ENCODE measurements around the gene AIFM3. TPM values are rescaled to one million over a fixed set of nuclear protein-coding genes. Genes with fewer than 3 reads are reported as not detected.

Gene AIFM3
- polyA plus RNA-seq, 1 donor from 2014 or later: 1.1 TPM

GRCh38 chr22:20992056-20992442, 25.0 kb downstream of the AIFM3 start (continued):
- no peak for TF ChIP-seq REST (IDR thresholded peaks at IDR 0.05; ENCODE audit: borderline replicate concordance)

GRCh38 chr22:20992456-20993303, 25.6 kb downstream of the AIFM3 start:
- H3K9me3 ChIP-seq (ENCODE audit: low read length): no peaks in the 10 kb centered on the region
- H3F3A ChIP-seq (ENCODE audit: insufficient read depth, low read length, poor library complexity, severe bottlenecking): no peaks in the 10 kb centered on the region
- no peaks in the 10 kb centered on the region for H3K36me3 ChIP-seq (ENCODE audit: insufficient read depth, low read length)
- H3K9ac ChIP-seq (ENCODE audit: low read length): no peak overlapping the region
- H2AFZ ChIP-seq (ENCODE audit: low read depth, low read length): no peak overlapping the region
- H3K27ac ChIP-seq (ENCODE audit: low read length): no peak overlapping the region
- TF ChIP-seq MXI1 (conservative IDR thresholded peaks at IDR 0.05; ENCODE audit: poor library complexity, severe bottlenecking) (no peak), POLR2AphosphoS5 (IDR thresholded peaks at IDR 0.05) (no peak), TAF1 (IDR thresholded peaks at IDR 0.05; ENCODE audit: low read depth) (no peak), EP300 (conservative IDR thresholded peaks at IDR 0.05; ENCODE audit: poor library complexity, severe bottlenecking) (no peak), SMC3 (conservative IDR thresholded peaks at IDR 0.05; ENCODE audit: poor library complexity) (no peak), EZH2 (IDR thresholded peaks at IDR 0.05; ENCODE audit: borderline replicate concordance, insufficient read depth, low read length, poor library complexity, severe bottlenecking) (no peak), RAD21 (conservative IDR thresholded peaks at IDR 0.05) (no peak)
- no peak overlapping the region for H3K4me2 ChIP-seq (ENCODE audit: low read length)
- no peaks in the 10 kb centered on the region for H4K20me1 ChIP-seq (ENCODE audit: insufficient read depth)
- no peaks in the 10 kb centered on the region for H3K79me2 ChIP-seq (replicated peaks; ENCODE audit: insufficient read depth, low read length)
- H3K9me2 ChIP-seq (ENCODE audit: insufficient read depth, low read length): no peaks in the 10 kb centered on the region
- H3K4me3 ChIP-seq (ENCODE audit: low read length): no peak overlapping the region
- no peaks in the 10 kb centered on the region for H3K27me3 ChIP-seq (ENCODE audit: insufficient read depth, low read depth, low read length)

- Histone ChIP-seq H3K9me2 (ENCODE audit: insufficient read depth, low read length) (no peaks in the 10 kb centered on the region), H4K20me1 (ENCODE audit: insufficient read depth) (no peaks in the 10 kb centered on the region), H3K4me3 (ENCODE audit: low read length) (no peak overlapping the region), H3K27me3 (ENCODE audit: insufficient read depth, low read depth, low read length) (no peaks in the 10 kb centered on the region), H3K4me2 (ENCODE audit: low read length) (no peak overlapping the region), H2AFZ (ENCODE audit: low read depth, low read length) (no peak overlapping the region), H3F3A (ENCODE audit: insufficient read depth, low read length, poor library complexity, severe bottlenecking) (no peaks in the 10 kb centered on the region), H3K36me3 (ENCODE audit: insufficient read depth, low read length) (no peaks in the 10 kb centered on the region), H3K9me3 (ENCODE audit: low read length) (no peaks in the 10 kb centered on the region), H3K9ac (ENCODE audit: low read length) (no peak overlapping the region), H3K79me2 (replicated peaks; ENCODE audit: insufficient read depth, low read length) (no peaks in the 10 kb centered on the region), H3K27ac (ENCODE audit: low read length) (no peak overlapping the region)
- no peak for TF ChIP-seq TAF1 (IDR thresholded peaks at IDR 0.05; ENCODE audit: low read depth)
- no peak for TF ChIP-seq CTCF (IDR thresholded peaks at IDR 0.05; ENCODE audit: poor library complexity, severe bottlenecking)
- no peak for TF ChIP-seq RAD21 (conservative IDR thresholded peaks at IDR 0.05)
- no peak for TF ChIP-seq SMC3 (conservative IDR thresholded peaks at IDR 0.05; ENCODE audit: poor library complexity)
- TF ChIP-seq EZH2 (IDR thresholded peaks at IDR 0.05; ENCODE audit: borderline replicate concordance, insufficient read depth, low read length, poor library complexity, severe bottlenecking): no peak
- TF ChIP-seq EP300 (conservative IDR thresholded peaks at IDR 0.05; ENCODE audit: poor library complexity, severe bottlenecking): no peak
- no peak for TF ChIP-seq MXI1 (conservative IDR thresholded peaks at IDR 0.05; ENCODE audit: poor library complexity, severe bottlenecking)
- TF ChIP-seq POLR2AphosphoS5 (IDR thresholded peaks at IDR 0.05): no peak
- no peak for TF ChIP-seq REST (IDR thresholded peaks at IDR 0.05; ENCODE audit: borderline replicate concordance)
Measured at GRCh38 chr22:20993304-20994127, 26.5 kb downstream of the AIFM3 start.

All from neural cell (in vitro differentiated cells).